ENCODE measurements around the gene SHB. TPM values are rescaled to one million over a fixed set of nuclear protein-coding genes. Genes with fewer than 3 reads are reported as not detected.

SHB gene
- total RNA-seq, 1 donor from 2014 or later: 18.5 TPM

- peaks cover 14% of the 10 kb centered on the region for H3K36me3 Mint-ChIP-seq (ENCODE audit: low read depth, unreplicated experiment)
- DNase-seq (ENCODE audit: low spot score): no peak
- H3K9me3 Mint-ChIP-seq (ENCODE audit: unreplicated experiment): no peaks in the 10 kb centered on the region
- peaks cover 9% of the 10 kb centered on the region for H3K4me1 Mint-ChIP-seq (ENCODE audit: unreplicated experiment)
- H3K27ac Mint-ChIP-seq (ENCODE audit: unreplicated experiment): no peak overlapping the region
- H3K4me3 Mint-ChIP-seq (ENCODE audit: unreplicated experiment): no peak overlapping the region
- peaks cover 9% of the 10 kb centered on the region for H3K27me3 Mint-ChIP-seq (ENCODE audit: unreplicated experiment)
- TF ChIP-seq, protein P1, sequence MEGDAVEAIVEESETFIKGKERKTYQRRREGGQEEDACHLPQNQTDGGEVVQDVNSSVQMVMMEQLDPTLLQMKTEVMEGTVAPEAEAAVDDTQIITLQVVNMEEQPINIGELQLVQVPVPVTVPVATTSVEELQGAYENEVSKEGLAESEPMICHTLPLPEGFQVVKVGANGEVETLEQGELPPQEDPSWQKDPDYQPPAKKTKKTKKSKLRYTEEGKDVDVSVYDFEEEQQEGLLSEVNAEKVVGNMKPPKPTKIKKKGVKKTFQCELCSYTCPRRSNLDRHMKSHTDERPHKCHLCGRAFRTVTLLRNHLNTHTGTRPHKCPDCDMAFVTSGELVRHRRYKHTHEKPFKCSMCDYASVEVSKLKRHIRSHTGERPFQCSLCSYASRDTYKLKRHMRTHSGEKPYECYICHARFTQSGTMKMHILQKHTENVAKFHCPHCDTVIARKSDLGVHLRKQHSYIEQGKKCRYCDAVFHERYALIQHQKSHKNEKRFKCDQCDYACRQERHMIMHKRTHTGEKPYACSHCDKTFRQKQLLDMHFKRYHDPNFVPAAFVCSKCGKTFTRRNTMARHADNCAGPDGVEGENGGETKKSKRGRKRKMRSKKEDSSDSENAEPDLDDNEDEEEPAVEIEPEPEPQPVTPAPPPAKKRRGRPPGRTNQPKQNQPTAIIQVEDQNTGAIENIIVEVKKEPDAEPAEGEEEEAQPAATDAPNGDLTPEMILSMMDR (IDR thresholded peaks at IDR 0.05; ENCODE audit: unreplicated experiment): no peak
Observed at GRCh38 chr9:37969558-37970300, 99.3 kb downstream of the SHB start.

DNA sequence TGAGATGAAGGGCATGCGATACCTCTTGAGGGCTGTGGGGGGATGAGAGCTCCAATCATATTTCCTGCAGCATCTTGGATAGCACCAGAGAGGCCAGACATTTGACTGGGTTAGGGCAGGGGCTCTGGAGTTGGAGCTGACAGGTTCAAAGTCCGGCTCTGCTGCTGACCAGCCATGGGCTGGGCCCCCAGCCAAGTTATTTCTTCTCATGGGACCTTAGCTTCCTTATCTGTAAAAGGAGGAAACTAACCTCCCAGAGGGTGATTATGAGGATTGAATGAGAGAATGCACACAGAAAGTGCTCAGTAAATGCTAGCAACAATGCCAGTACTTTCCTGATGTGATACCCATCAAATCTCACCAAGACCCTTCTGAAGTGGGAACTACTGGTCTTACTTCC lies 99.9 kb downstream of the SHB start:
- TF ChIP-seq, protein P1 (IDR thresholded peaks at IDR 0.05; ENCODE audit: unreplicated experiment): no peak
- Mint-ChIP-seq H3K9me3 (ENCODE audit: unreplicated experiment) (no peaks in the 10 kb centered on the region), H3K27ac (ENCODE audit: unreplicated experiment) (no peak overlapping the region), H3K36me3 (ENCODE audit: low read depth, unreplicated experiment) (peaks cover 17% of the 10 kb centered on the region), H3K4me3 (ENCODE audit: unreplicated experiment) (no peak overlapping the region), H3K27me3 (ENCODE audit: unreplicated experiment) (peaks cover 9% of the 10 kb centered on the region), H3K4me1 (ENCODE audit: unreplicated experiment) (peaks cover 4% of the 10 kb centered on the region)
- DNase-seq (ENCODE audit: low spot score): no peak

DNA sequence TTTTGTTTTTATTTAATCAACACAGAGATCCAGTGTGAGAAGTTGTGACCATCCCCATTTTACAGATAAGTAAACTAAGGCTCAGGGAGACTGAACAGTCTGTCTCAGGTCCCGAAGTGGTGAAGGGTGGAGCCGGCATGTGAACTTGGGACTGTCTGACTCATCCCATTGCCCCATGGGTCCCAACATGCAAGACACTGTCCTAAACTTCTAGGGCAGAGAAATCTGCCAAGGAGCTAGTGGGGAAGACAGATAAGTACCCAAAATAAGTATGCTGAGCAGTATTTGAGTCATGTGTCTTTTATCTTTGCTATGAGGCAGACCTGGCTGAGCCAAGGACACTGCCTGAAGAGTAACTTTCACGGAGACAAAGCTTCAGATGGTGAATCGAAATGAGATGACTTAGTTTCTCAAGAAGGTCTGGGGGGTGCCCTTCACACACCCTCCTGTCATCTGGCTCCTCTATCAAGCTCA lies 100.8 kb downstream of the SHB start:
- H3K4me1 Mint-ChIP-seq (ENCODE audit: unreplicated experiment): peaks cover 4% of the 10 kb centered on the region
- H3K27me3 Mint-ChIP-seq (ENCODE audit: unreplicated experiment): peaks cover 6% of the 10 kb centered on the region
- H3K4me3 Mint-ChIP-seq (ENCODE audit: unreplicated experiment): no peak overlapping the region
- H3K9me3 Mint-ChIP-seq (ENCODE audit: unreplicated experiment): no peaks in the 10 kb centered on the region
- peaks cover 21% of the 10 kb centered on the region for H3K36me3 Mint-ChIP-seq (ENCODE audit: low read depth, unreplicated experiment)
- H3K27ac Mint-ChIP-seq (ENCODE audit: unreplicated experiment): no peak overlapping the region
- TF ChIP-seq, protein P1 (IDR thresholded peaks at IDR 0.05; ENCODE audit: unreplicated experiment): no peak
- no peak for DNase-seq (ENCODE audit: low spot score)

DNA sequence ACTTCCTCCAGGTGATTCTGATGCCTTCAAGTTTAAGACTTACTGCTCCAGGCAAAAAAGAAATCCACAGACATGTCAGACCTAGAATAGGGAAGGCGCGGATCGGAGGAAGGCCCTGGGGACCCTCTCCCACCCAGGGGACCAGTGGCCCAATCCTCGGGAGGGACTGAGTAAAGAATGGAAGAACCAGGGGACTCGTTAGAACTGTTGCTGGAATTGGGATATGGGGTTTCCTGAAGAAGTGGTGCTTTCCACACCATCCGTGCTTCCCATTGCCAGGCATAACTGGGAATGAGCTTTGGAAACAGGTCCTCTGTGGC lies 101.3 kb downstream of the SHB start:
- Mint-ChIP-seq H3K36me3 (ENCODE audit: low read depth, unreplicated experiment) (peaks cover 18% of the 10 kb centered on the region), H3K9me3 (ENCODE audit: unreplicated experiment) (no peaks in the 10 kb centered on the region), H3K27ac (ENCODE audit: unreplicated experiment) (no peak overlapping the region), H3K4me1 (ENCODE audit: unreplicated experiment) (peaks cover 4% of the 10 kb centered on the region), H3K27me3 (ENCODE audit: unreplicated experiment) (peaks cover 6% of the 10 kb centered on the region), H3K4me3 (ENCODE audit: unreplicated experiment) (no peak overlapping the region)
- TF ChIP-seq, protein P1 (IDR thresholded peaks at IDR 0.05; ENCODE audit: unreplicated experiment): no peak
- DNase-seq (ENCODE audit: low spot score): no peak

- Mint-ChIP-seq H3K27ac (ENCODE audit: unreplicated experiment) (no peak overlapping the region), H3K4me1 (ENCODE audit: unreplicated experiment) (no peaks in the 10 kb centered on the region), H3K27me3 (ENCODE audit: unreplicated experiment) (peaks cover 6% of the 10 kb centered on the region), H3K4me3 (ENCODE audit: unreplicated experiment) (no peak overlapping the region), H3K9me3 (ENCODE audit: unreplicated experiment) (no peaks in the 10 kb centered on the region), H3K36me3 (ENCODE audit: low read depth, unreplicated experiment) (peaks cover 13% of the 10 kb centered on the region)
- no peak for DNase-seq (ENCODE audit: low spot score)
- TF ChIP-seq, protein P1 (IDR thresholded peaks at IDR 0.05; ENCODE audit: unreplicated experiment): no peak
Observed at GRCh38 chr9:37967014-37967760, 101.8 kb downstream of the SHB start.
